ENCODE results near the gene BICRAL.
A peak's percentile ranks its signal among the peaks of the same experiment; 100 is the strongest.
"Not testable (repeated sequence)": the region's sequence is repeated elsewhere in the genome, so short reads cannot be mapped to it uniquely, and the experiment has no call there.

The BICRAL gene

GRCh38 chr6:42860036-42860435 is 78.2 kb downstream of the BICRAL start:
- DNase-seq: no peak

GRCh38 chr6:42860481-42860880 is 78.6 kb downstream of the BICRAL start:
- no peak for DNase-seq

- DNase-seq: no peak
These were observed 82.8 kb downstream of the BICRAL start for GRCh38 chr6:42864602-42865001.

GRCh38 chr6:42870145-42870936 is 88.5 kb downstream of the BICRAL start:
- no peak for DNase-seq

- DNase-seq: no peak
These were observed 89.9 kb downstream of the BICRAL start for GRCh38 chr6:42871711-42872110.

- DNase-seq: no peak
These were observed 91.5 kb downstream of the BICRAL start for GRCh38 chr6:42873313-42873712.

- DNase-seq: no peak
These were observed 95.8 kb downstream of the BICRAL start for GRCh38 chr6:42877695-42878094.

- peak; percentile 82 for DNase-seq
These were observed 97.8 kb downstream of the BICRAL start, which contains the start of gene RPL7L1 for GRCh38 chr6:42879372-42880239. TSS of gene RPL7L1 (plus strand) at chr6:42879616. CDS start at chr6:42879911, 295 bp downstream.

GRCh38 chr6:42880240-42880817 is 98.5 kb downstream of the BICRAL start:
- not testable (repeated sequence) for DNase-seq

- DNase-seq: not testable (repeated sequence)
These were observed 99.0 kb downstream of the BICRAL start for GRCh38 chr6:42880871-42881270.

- DNase-seq: no peak
These were observed 103.8 kb downstream of the BICRAL start for GRCh38 chr6:42885702-42886101.

GRCh38 chr6:42888201-42888600 is 106.3 kb downstream of the BICRAL start:
- not testable (repeated sequence) for DNase-seq

- DNase-seq: no peak
These were observed 108.0 kb downstream of the BICRAL start for GRCh38 chr6:42889815-42890214.

- peak; percentile 78 for DNase-seq
These were observed 108.7 kb downstream of the BICRAL start for GRCh38 chr6:42890311-42891198.

GRCh38 chr6:42891199-42891722 is 109.4 kb downstream of the BICRAL start:
- no peak for DNase-seq

GRCh38 chr6:42894041-42894828 is 112.4 kb downstream of the BICRAL start:
- DNase-seq: not testable (repeated sequence)

- DNase-seq: no peak
These were observed 114.4 kb downstream of the BICRAL start for GRCh38 chr6:42896178-42896719.

- DNase-seq: peak; percentile 42
These were observed 117.1 kb downstream of the BICRAL start for GRCh38 chr6:42898891-42899361.

- DNase-seq: no peak
These were observed 118.0 kb downstream of the BICRAL start for GRCh38 chr6:42899871-42900270.

GRCh38 chr6:42901538-42901957 is 119.7 kb downstream of the BICRAL start:
- DNase-seq: peak; percentile 87

Data from NCI-H2029 treated with DMSO at 0.1 percent for 48 hours (cell line).